Measurements from ENCODE around the gene PLCL2. TPM values are rescaled to one million over a fixed set of nuclear protein-coding genes. Genes with fewer than 3 reads are reported as not detected.

Gene PLCL2
- total RNA-seq, 1 experiment from 2014 or later, result 32.1 TPM

GRCh38 chr3:16896820-16897219, 12.1 kb downstream of the PLCL2 start:
- H3K36me3 Mint-ChIP-seq (ENCODE audit: insufficient read depth in 1 of 3, low read depth in 3 of 3), result peaks cover 0 to 6% (median 2%) of the 10 kb centered on the region in 3 experiments; a peak in 4 of 7 replicates
- Histone ChIP-seq H3K4ac (ENCODE audit: low read depth, low read length) (no peak overlapping the region), H3K27ac (ENCODE audit: insufficient read length, low read depth, low read length) (no peak overlapping the region), H2BK12ac (ENCODE audit: insufficient read length, low read depth, low read length) (no peak overlapping the region), H3K9me3 (ENCODE audit: control insufficient read depth, low read depth, low read length) (no peaks in the 10 kb centered on the region), H3K23me2 (ENCODE audit: insufficient read length, low read depth, low read length, poor library complexity, severe bottlenecking) (no peaks in the 10 kb centered on the region), H4K8ac (replicated peaks; ENCODE audit: insufficient read length, low read depth, low read length) (no peak overlapping the region), H2BK5ac (ENCODE audit: insufficient read length, low read length) (no peak overlapping the region), H3K4me2 (ENCODE audit: insufficient read depth, insufficient read length, low read length) (no peak overlapping the region), H4K20me1 (ENCODE audit: control insufficient read depth, insufficient read depth, insufficient read length) (no peaks in the 10 kb centered on the region), H3K79me1 (ENCODE audit: insufficient read depth, low read depth, low read length, poor library complexity, severe bottlenecking) (no peaks in the 10 kb centered on the region), H3T11ph (ENCODE audit: low read length) (no peak overlapping the region), H4K5ac (ENCODE audit: insufficient read length, low read depth, low read length) (no peak overlapping the region), H2AK5ac (ENCODE audit: insufficient read length, low read length) (no peak overlapping the region), H2BK20ac (ENCODE audit: low read depth, low read length, poor library complexity, severe bottlenecking) (no peak overlapping the region), H2AFZ (ENCODE audit: low read length) (no peak overlapping the region), H3K56ac (ENCODE audit: insufficient read length, low read depth, low read length) (no peak overlapping the region), H3K4me1 (ENCODE audit: insufficient read depth, low read length) (peaks cover 3% of the 10 kb centered on the region; the same call in 1 of the 2 replicates), H3K23ac (ENCODE audit: insufficient read length, low read depth, low read length) (no peak overlapping the region), H3K9ac (ENCODE audit: extremely low read depth, insufficient read length, low read length) (no peak overlapping the region), H2BK120ac (ENCODE audit: low read depth, low read length, poor library complexity, severe bottlenecking) (no peak overlapping the region), H4K91ac (ENCODE audit: insufficient read length, low read depth, low read length) (no peak overlapping the region), H3K79me2 (ENCODE audit: insufficient read depth, low read length) (no peaks in the 10 kb centered on the region), H3K27me3 (ENCODE audit: insufficient read depth, low read length) (no peaks in the 10 kb centered on the region), H2BK15ac (ENCODE audit: low read depth, low read length) (no peak overlapping the region), H3K18ac (ENCODE audit: insufficient read length, low read depth, low read length) (no peak overlapping the region), H3K14ac (ENCODE audit: insufficient read depth, low read length) (no peak overlapping the region)
- no CpG with 5 or more reads among the region's 5 CpGs for WGBS (ENCODE audit: extremely low coverage, insufficient read length, low lambda C conversion rate)
- peaks cover 53 to 54% of the 10 kb centered on the region in 2 experiments for H3K4me1 Mint-ChIP-seq
- no peaks in the 10 kb centered on the region for H3K9me3 Mint-ChIP-seq
- no peak overlapping the region for H3K4me3 Mint-ChIP-seq
- TF ChIP-seq CTCF (conservative IDR thresholded peaks at IDR 0.05), result no peak
- no peak for DNase-seq
- H3K27ac Mint-ChIP-seq, result no peak overlapping the region; a peak in 1 of 7 replicates
- no peaks in the 10 kb centered on the region for H3K27me3 Mint-ChIP-seq (ENCODE audit: low read depth)
